Caco-2 (cell line): ENCODE data around the gene NETO2. TPM values are rescaled to one million over a fixed set of nuclear protein-coding genes. Genes with fewer than 3 reads are reported as not detected.

Experiments used
- BruUV-seq: library from RNA; stranded (reverse); fragments of 400-500 nt; replicated peaks from 2 replicates; lab custom pipeline; 2021; lab: Mats Ljungman, UMichigan
- CTCF ChIA-PET: fragments of 300-600 bp; sonication (Branson Sonifier 250); formaldehyde crosslinking; loops from one replicate; lab custom pipeline; 2022; ENCODE audit warnings: antibody characterized with exemption; lab: Charles Lee
- POLR2A ChIA-PET: fragments of 300-600 bp; sonication (Branson Sonifier 250); formaldehyde crosslinking; loops from one replicate; lab custom pipeline; 2022; ENCODE audit warnings: antibody characterized with exemption; lab: Charles Lee
- DNase-seq, 2 experiments: peaks; one replicate each; pipeline versions ENCODE4 v3.0.0 to v3.0.0-alpha.2; 2020 to 2022
- H3K27me3 ChIP-seq: replicated peaks from 2 replicates; pipeline ENCODE4 v1.6.0; 2011; ENCODE audit warnings: low read length; ENCODE audit not compliant: control insufficient read depth, insufficient read depth
- H3K36me3 ChIP-seq: 2 replicates; pipeline ENCODE4 v1.5.1; 2011; ENCODE audit warnings: low read length; ENCODE audit not compliant: control insufficient read depth, insufficient read depth
- H3K4me1 ChIP-seq: fragments of 250-450 bp; sonication (Bioruptor Pico); 2 replicates; pipeline ENCODE4 v1.5.1; 2020; ENCODE audit warnings: mild to moderate bottlenecking
- H3K4me3 ChIP-seq: 2 replicates; pipeline ENCODE4 v1.5.1; 2011; ENCODE audit warnings: low read depth, mild to moderate bottlenecking, control low read depth, low read length
- H3K9me3 ChIP-seq: fragments of 250-450 bp; sonication (Bioruptor Pico); 2 replicates; pipeline ENCODE4 v1.5.1; 2020; ENCODE audit warnings: mild to moderate bottlenecking, moderate library complexity
- H3K27ac Mint-ChIP-seq: one replicate; pipeline ENCODE4 v1.8.0; 2022; ENCODE audit warnings: mixed read lengths; ENCODE audit not compliant: unreplicated experiment
- H3K27me3 Mint-ChIP-seq: one replicate; pipeline ENCODE4 v1.8.0; 2022; ENCODE audit warnings: mixed read lengths; ENCODE audit not compliant: insufficient read depth, unreplicated experiment
- H3K36me3 Mint-ChIP-seq: one replicate; pipeline ENCODE4 v1.8.0; 2022; ENCODE audit warnings: mild to moderate bottlenecking, mixed read lengths; ENCODE audit not compliant: insufficient read depth, unreplicated experiment
- H3K4me1 Mint-ChIP-seq: one replicate; pipeline ENCODE4 v1.8.0; 2022; ENCODE audit warnings: low read depth, mixed read lengths; ENCODE audit not compliant: unreplicated experiment
- H3K4me3 Mint-ChIP-seq: one replicate; pipeline ENCODE4 v1.8.0; 2022; ENCODE audit warnings: mild to moderate bottlenecking, moderate library complexity, mixed read lengths; ENCODE audit not compliant: unreplicated experiment
- H3K9me3 Mint-ChIP-seq: one replicate; pipeline ENCODE4 v1.8.0; 2022; ENCODE audit warnings: mixed read lengths; ENCODE audit not compliant: unreplicated experiment
- CTCF ChIP-seq, 2 experiments: fragments of 200-600 bp in 1 of 2; IDR thresholded peaks; 1 replicate in 1 of 2; 2 replicates in 1 of 2; pipeline versions ENCODE4 v1.5.1 to v1.8.0; 2011 to 2022; ENCODE audit warnings: antibody characterized with exemption in 1 of 2, control low read depth in 1 of 2, inconsistent platforms in 1 of 2, low read depth in 1 of 2, low read length in 1 of 2, mild to moderate bottlenecking in 1 of 2, moderate library complexity in 1 of 2; ENCODE audit not compliant: insufficient read depth in 1 of 2, severe bottlenecking in 1 of 2, unreplicated experiment in 1 of 2
- intact Hi-C: fragments of 100-400 bp; cut with micrococcal nuclease; formaldehyde crosslinking; loops from one replicate; pipeline ENCODE4 v1.10.0; 2022; ENCODE audit not compliant: unreplicated experiment
- total RNA-seq: library from RNA; stranded (reverse); gene quantifications from 2 replicates; pipeline ENCODE4 v1.2.3, GENCODE V29; 2022

NETO2 gene
- total RNA-seq, 1 experiment from 2014 or later, result 41.2 TPM

- CTCF ChIA-PET, result interaction anchor here (0.6 kb wide), 1 partner anchor 1120 kb away, joined by 3 read pairs; no protein-coding TSS in a partner anchor
- Histone ChIP-seq H3K4me3 (no peak overlapping the region), H3K27me3 (no peaks in the 10 kb centered on the region), H3K9me3 (no peaks in the 10 kb centered on the region), H3K36me3 (no peaks in the 10 kb centered on the region), H3K4me1 (no peaks in the 10 kb centered on the region)
- no peaks in the 10 kb centered on the region for H3K27me3 Mint-ChIP-seq
- POLR2A ChIA-PET, result no interaction called here
- H3K9me3 Mint-ChIP-seq, result no peaks in the 10 kb centered on the region
- no peak for DNase-seq
- intact Hi-C loops, result no loop called here
- no peaks in the 10 kb centered on the region for H3K4me1 Mint-ChIP-seq
- no TSS peak for BruUV-seq
- H3K27ac Mint-ChIP-seq, result no peak overlapping the region
- no peak overlapping the region for H3K4me3 Mint-ChIP-seq
- H3K36me3 Mint-ChIP-seq, result no peaks in the 10 kb centered on the region
- no peak for TF ChIP-seq CTCF (IDR thresholded peaks at IDR 0.05; ENCODE audit: insufficient read depth in 1 of 2, low read depth in 1 of 2, low read length in 1 of 2, severe bottlenecking in 1 of 2, unreplicated experiment in 1 of 2)
Measured at GRCh38 chr16:47045023-47045422, 98.7 kb downstream of the NETO2 start.

GRCh38 chr16:47043970-47044684 lies 99.6 kb downstream of the NETO2 start:
- no peaks in the 10 kb centered on the region for H3K36me3 Mint-ChIP-seq
- intact Hi-C loops, result no loop called here
- H3K4me3 Mint-ChIP-seq, result no peak overlapping the region
- no peaks in the 10 kb centered on the region for H3K4me1 ChIP-seq
- no peaks in the 10 kb centered on the region for H3K9me3 Mint-ChIP-seq
- H3K9me3 ChIP-seq, result no peaks in the 10 kb centered on the region
- no peak for DNase-seq
- H3K4me1 Mint-ChIP-seq, result no peaks in the 10 kb centered on the region
- H3K4me3 ChIP-seq, result no peak overlapping the region
- ChIA-PET CTCF (no interaction called here), POLR2A (no interaction called here)
- no TSS peak for BruUV-seq
- H3K27me3 ChIP-seq, result no peaks in the 10 kb centered on the region
- H3K27me3 Mint-ChIP-seq, result no peaks in the 10 kb centered on the region
- no peaks in the 10 kb centered on the region for H3K36me3 ChIP-seq
- H3K27ac Mint-ChIP-seq, result no peak overlapping the region
- no peak for TF ChIP-seq CTCF (IDR thresholded peaks at IDR 0.05; ENCODE audit: insufficient read depth in 1 of 2, low read depth in 1 of 2, low read length in 1 of 2, severe bottlenecking in 1 of 2, unreplicated experiment in 1 of 2)

- Mint-ChIP-seq H3K27ac (no peak overlapping the region), H3K27me3 (no peaks in the 10 kb centered on the region), H3K4me3 (no peak overlapping the region), H3K4me1 (no peaks in the 10 kb centered on the region), H3K9me3 (no peaks in the 10 kb centered on the region), H3K36me3 (no peaks in the 10 kb centered on the region)
- no peaks in the 10 kb centered on the region for H3K9me3 ChIP-seq
- no peaks in the 10 kb centered on the region for H3K4me1 ChIP-seq
- no peaks in the 10 kb centered on the region for H3K36me3 ChIP-seq
- TF ChIP-seq CTCF (IDR thresholded peaks at IDR 0.05; ENCODE audit: insufficient read depth in 1 of 2, low read depth in 1 of 2, low read length in 1 of 2, severe bottlenecking in 1 of 2, unreplicated experiment in 1 of 2), result no peak
- H3K27me3 ChIP-seq, result no peaks in the 10 kb centered on the region
- intact Hi-C loops, result no loop called here
- no peak for DNase-seq
- ChIA-PET CTCF (interaction anchor here (0.7 kb wide), 1 partner anchor 1482 kb away, joined by 8 read pairs; no protein-coding TSS in a partner anchor), POLR2A (no interaction called here)
- no peak overlapping the region for H3K4me3 ChIP-seq
- BruUV-seq, result no TSS peak
Measured at GRCh38 chr16:47043200-47043599, 100.5 kb downstream of the NETO2 start.
